Vagina (tissue), 2 donors: Measurements from ENCODE around the gene ATF5.

Experiments used
- CTCF ChIP-seq, 3 experiments: fragments of 450-650 bp in 2 of 3; fragments of 200-600 bp in 1 of 3; sonication (generic) in 1 of 3; IDR thresholded peaks; one replicate each; pipeline ENCODE4 v1.5.1; 2017 to 2019; ENCODE audit warnings: antibody characterized with exemption in 3 of 3, mild to moderate bottlenecking in 2 of 3, moderate library complexity in 2 of 3
- POLR2A ChIP-seq, 2 donors: fragments of 450-650 bp; IDR thresholded peaks; one replicate each; pipeline ENCODE4 v1.6.1; 2017; ENCODE audit warnings: antibody characterized with exemption in 2 of 2, mild to moderate bottlenecking in 2 of 2, moderate library complexity in 2 of 2
- POLR2AphosphoS5 ChIP-seq, 2 donors: sonication (generic); formaldehyde crosslinking; IDR thresholded peaks; one replicate each; pipeline ENCODE4 v1.9.0; 2017; ENCODE audit warnings: antibody characterized with exemption in 2 of 2, mild to moderate bottlenecking in 2 of 2, low read depth in 1 of 2; ENCODE audit not compliant: insufficient read depth in 1 of 2

GRCh38 chr19:49972841-49973240 is 43.8 kb downstream of the ATF5 start:
- TF ChIP-seq CTCF (IDR thresholded peaks at IDR 0.05) (no peak), POLR2A (IDR thresholded peaks at IDR 0.05) (no peak), POLR2AphosphoS5 (IDR thresholded peaks at IDR 0.05; ENCODE audit: insufficient read depth in 1 of 2, low read depth in 1 of 2) (no peak)
